NCI-H345 (cell line): ENCODE results near the gene TNFSF11.

Experiments
- DNase-seq: peaks from one replicate; lab custom pipeline; 2025; lab: John Stamatoyannopoulos, UW

Gene TNFSF11

GRCh38 chr13:42654212-42654611 is 80.3 kb downstream of the TNFSF11 start:
- no peak for DNase-seq

GRCh38 chr13:42654722-42655121 is 80.8 kb downstream of the TNFSF11 start:
- no peak for DNase-seq

GRCh38 chr13:42656161-42656560 is 82.2 kb downstream of the TNFSF11 start:
- no peak for DNase-seq

GRCh38 chr13:42656958-42657357 is 83.0 kb downstream of the TNFSF11 start:
- DNase-seq, result no peak
